PC-3 (cell line): ENCODE measurements around the gene DCDC1. TPM values are rescaled to one million over a fixed set of nuclear protein-coding genes. Genes with fewer than 3 reads are reported as not detected.

Experiments used
- ATAC-seq: fragments of 200-7000 bp; cut with Tn5 transposase; 2 replicates; pipeline ENCODE4 v1.9.1; 2020; ENCODE audit warnings: mild to moderate bottlenecking, moderate library complexity
- BruUV-seq: library from RNA; stranded (reverse); fragments of 400-500 nt; replicated peaks from 2 replicates; lab custom pipeline; 2021; lab: Mats Ljungman, UMichigan
- CTCF ChIA-PET: fragments of 300-600 bp; sonication (Branson Sonifier 250); formaldehyde crosslinking; loops from one replicate; lab custom pipeline; 2022; ENCODE audit warnings: antibody characterized with exemption; lab: Charles Lee
- POLR2A ChIA-PET: fragments of 300-600 bp; sonication (Branson Sonifier 250); formaldehyde crosslinking; loops from one replicate; lab custom pipeline; 2022; ENCODE audit warnings: antibody characterized with exemption; ENCODE audit not compliant: unreplicated experiment; lab: Charles Lee
- DNase-seq: peaks from one replicate; pipeline ENCODE4 v3.0.0-alpha.2; 2015
- H2AFZ ChIP-seq: fragments of 300-600 bp; sonication (generic); 2 replicates; pipeline ENCODE4 v1.6.0; 2016; ENCODE audit warnings: antibody characterized with exemption, low read length
- H3F3A ChIP-seq: fragments of 300-600 bp; sonication (generic); one replicate; pipeline ENCODE4 v1.6.0; 2017; ENCODE audit warnings: antibody characterized with exemption, low read length, control low read depth, mild to moderate bottlenecking; ENCODE audit not compliant: unreplicated experiment
- H3K27ac ChIP-seq: fragments of 300-600 bp; sonication (generic); 2 replicates; pipeline ENCODE4 v1.5.1; 2016; ENCODE audit warnings: mild to moderate bottlenecking, low read length
- H3K27me3 ChIP-seq: fragments of 300-600 bp; sonication (generic); 2 replicates; pipeline ENCODE4 v1.6.1; 2016; ENCODE audit warnings: low read length, mixed read lengths
- H3K36me3 ChIP-seq: fragments of 300-600 bp; sonication (generic); 2 replicates; pipeline ENCODE4 v1.6.1; 2016; ENCODE audit warnings: low read depth, mixed run types, low read length, mixed read lengths
- H3K4me1 ChIP-seq: fragments of 300-600 bp; sonication (generic); 2 replicates; pipeline ENCODE4 v1.5.1; 2016; ENCODE audit warnings: low read length; ENCODE audit not compliant: insufficient read depth
- H3K4me2 ChIP-seq: fragments of 300-600 bp; sonication (generic); 2 replicates; pipeline ENCODE4 v1.6.0; 2016; ENCODE audit warnings: low read length
- H3K4me3 ChIP-seq: fragments of 300-600 bp; sonication (generic); 2 replicates; pipeline ENCODE4 v1.5.1; 2016; ENCODE audit warnings: mild to moderate bottlenecking, low read length, mixed read lengths
- H3K79me2 ChIP-seq: fragments of 300-600 bp; sonication (generic); 2 replicates; pipeline ENCODE4 v1.6.1; 2017; ENCODE audit warnings: low read length, mixed read lengths
- H3K9ac ChIP-seq: fragments of 300-600 bp; sonication (generic); 2 replicates; pipeline ENCODE4 v1.6.0; 2016; ENCODE audit warnings: mild to moderate bottlenecking, low read length
- H3K9me2 ChIP-seq: fragments of 300-600 bp; sonication (generic); replicated peaks from 2 replicates; pipeline ENCODE4 v1.6.1; 2016; ENCODE audit warnings: mixed run types, low read length, mixed read lengths
- H3K9me3 ChIP-seq: fragments of 300-600 bp; sonication (generic); 2 replicates; pipeline ENCODE4 v1.6.1; 2016; ENCODE audit warnings: low read length, mixed read lengths
- H4K20me1 ChIP-seq: fragments of 300-600 bp; sonication (generic); 2 replicates; pipeline ENCODE4 v1.6.1; 2016; ENCODE audit warnings: low read length, mixed read lengths
- CTCF ChIP-seq: fragments of 300-600 bp; sonication (generic); conservative IDR thresholded peaks from 2 replicates; pipeline ENCODE4 v1.5.1; 2017; ENCODE audit warnings: antibody characterized with exemption, low read depth, mild to moderate bottlenecking, low read length
- EZH2 ChIP-seq: fragments of 300-600 bp; sonication (generic); IDR thresholded peaks from one replicate; pipeline ENCODE4 v1.6.1; 2017; ENCODE audit warnings: antibody characterized with exemption, mild to moderate bottlenecking, low read length; ENCODE audit not compliant: unreplicated experiment
- EZH2phosphoT487 ChIP-seq: fragments of 300-600 bp; sonication (generic); IDR thresholded peaks from 2 replicates; pipeline ENCODE4 v1.6.1; 2018; ENCODE audit warnings: mild to moderate bottlenecking, antibody characterized with exemption, low read length, borderline replicate concordance
- intact Hi-C: fragments of 100-400 bp; cut with micrococcal nuclease; formaldehyde crosslinking; loops from 2 replicates; pipeline ENCODE4 v1.9.0; 2023
- total RNA-seq: library from RNA; depleted of rRNA; stranded (reverse); fragments of >200 nt; gene quantifications from 2 replicates; pipeline ENCODE4 v1.2.3, GENCODE V29; 2014

Gene DCDC1
- total RNA-seq, 1 experiment from 2014 or later: not detected

GRCh38 chr11:31139479-31139878 is 230.1 kb downstream of the DCDC1 start:
- no peak overlapping the region for H3K4me2 ChIP-seq
- H3K4me3 ChIP-seq: no peak overlapping the region
- H3K79me2 ChIP-seq: no peaks in the 10 kb centered on the region
- H3K36me3 ChIP-seq: no peaks in the 10 kb centered on the region
- H3K9me2 ChIP-seq: no peaks in the 10 kb centered on the region
- H3K27ac ChIP-seq: no peak overlapping the region
- no peaks in the 10 kb centered on the region; the same call in 1 of the 2 replicates for H3K27me3 ChIP-seq
- DNase-seq (no peak), ATAC-seq (no peak)
- no peak overlapping the region for H2AFZ ChIP-seq
- no peaks in the 10 kb centered on the region for H4K20me1 ChIP-seq
- CTCF ChIA-PET: no interaction called here
- BruUV-seq: no TSS peak
- POLR2A ChIA-PET: no interaction called here
- no peak overlapping the region for H3K9ac ChIP-seq
- no peaks in the 10 kb centered on the region for H3K4me1 ChIP-seq
- intact Hi-C loops: loop anchor here (2.0 kb wide), 1 partner anchor 27 kb away; no protein-coding TSS in a partner anchor
- H3K9me3 ChIP-seq: no peaks in the 10 kb centered on the region
- no peaks in the 10 kb centered on the region for H3F3A ChIP-seq
- no peak for TF ChIP-seq EZH2phosphoT487
- no peak for TF ChIP-seq CTCF
- no peak for TF ChIP-seq EZH2

GRCh38 chr11:31132531-31133421 is 236.8 kb downstream of the DCDC1 start:
- CTCF ChIA-PET: no interaction called here
- TF ChIP-seq EZH2 (no peak), CTCF (no peak), EZH2phosphoT487 (no peak)
- Histone ChIP-seq H3K27ac (no peak overlapping the region), H3K4me2 (no peak overlapping the region), H3K79me2 (no peaks in the 10 kb centered on the region), H3K36me3 (no peaks in the 10 kb centered on the region), H3F3A (no peaks in the 10 kb centered on the region), H3K4me3 (no peak overlapping the region), H3K9ac (no peak overlapping the region), H3K4me1 (no peaks in the 10 kb centered on the region), H2AFZ (no peak overlapping the region), H3K9me3 (no peaks in the 10 kb centered on the region), H4K20me1 (no peaks in the 10 kb centered on the region), H3K27me3 (0 out of 2 replicates have a peak, but pooled peaks cover 4% of the 10 kb centered on the region), H3K9me2 (no peaks in the 10 kb centered on the region)
- no peak for ATAC-seq
- DNase-seq: no peak
- POLR2A ChIA-PET: no interaction called here
- intact Hi-C loops: no loop called here
- no TSS peak for BruUV-seq

GRCh38 chr11:31131760-31132159 is 237.8 kb downstream of the DCDC1 start:
- H3K9ac ChIP-seq: no peak overlapping the region
- no peaks in the 10 kb centered on the region for H3K79me2 ChIP-seq
- no peak for ATAC-seq
- H3K9me2 ChIP-seq: no peaks in the 10 kb centered on the region
- no peaks in the 10 kb centered on the region for H3F3A ChIP-seq
- ChIA-PET POLR2A (no interaction called here), CTCF (no interaction called here)
- intact Hi-C loops: no loop called here
- DNase-seq: no peak
- H3K36me3 ChIP-seq: no peaks in the 10 kb centered on the region
- BruUV-seq: no TSS peak
- H3K4me2 ChIP-seq: no peak overlapping the region
- 0 out of 2 replicates have a peak, but pooled peaks cover 4% of the 10 kb centered on the region for H3K27me3 ChIP-seq
- H4K20me1 ChIP-seq: no peaks in the 10 kb centered on the region
- no peaks in the 10 kb centered on the region for H3K9me3 ChIP-seq
- TF ChIP-seq EZH2 (no peak), EZH2phosphoT487 (no peak), CTCF (no peak)
- no peak overlapping the region for H3K27ac ChIP-seq
- no peak overlapping the region for H2AFZ ChIP-seq
- no peaks in the 10 kb centered on the region for H3K4me1 ChIP-seq
- no peak overlapping the region for H3K4me3 ChIP-seq
